Gastrocnemius medialis (tissue), 4 donors: ENCODE results near the gene RASA3.

ENCODE experiments used
- POLR2A ChIP-seq, 2 donors: fragments of 450-650 bp; IDR thresholded peaks; one replicate each; pipeline ENCODE4 v1.6.1; 2017; ENCODE audit warnings: antibody characterized with exemption in 2 of 2, mild to moderate bottlenecking in 2 of 2, moderate library complexity in 2 of 2
- TF ChIP-seq, protein P1 (sequence below), 5 experiments: fragments of 450-650 bp in 3 of 5; fragments of 200-600 bp in 2 of 5; sonication (generic) in 2 of 5; IDR thresholded peaks in 4 of 5; conservative IDR thresholded peaks in 1 of 5; 1 replicate in 4 of 5; 2 replicates in 1 of 5; pipeline ENCODE4 v1.5.1; 2016 to 2019; ENCODE audit warnings: antibody characterized with exemption in 5 of 5, mild to moderate bottlenecking in 3 of 5, moderate library complexity in 3 of 5

DNA sequence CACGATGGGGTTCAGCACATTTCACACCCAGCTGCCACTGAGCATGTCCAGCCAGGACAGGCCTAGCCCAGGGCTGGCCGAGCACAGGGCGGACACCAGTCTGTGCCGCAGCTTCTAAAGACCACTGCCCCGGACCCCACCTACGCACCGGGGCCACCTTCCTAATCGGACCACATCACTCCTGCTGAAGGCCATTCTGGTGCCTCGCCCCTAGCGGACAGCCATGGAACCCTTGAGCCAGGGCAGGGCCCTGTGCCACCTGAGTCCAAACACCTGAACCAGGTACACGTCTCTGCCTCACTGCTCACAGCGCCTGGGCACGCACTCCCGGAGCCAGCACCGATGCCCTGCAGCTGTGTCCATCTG lies 150.1 kb downstream of the RASA3 start:
- TF ChIP-seq POLR2A (IDR thresholded peaks at IDR 0.05): no peak
- TF ChIP-seq, protein P1, sequence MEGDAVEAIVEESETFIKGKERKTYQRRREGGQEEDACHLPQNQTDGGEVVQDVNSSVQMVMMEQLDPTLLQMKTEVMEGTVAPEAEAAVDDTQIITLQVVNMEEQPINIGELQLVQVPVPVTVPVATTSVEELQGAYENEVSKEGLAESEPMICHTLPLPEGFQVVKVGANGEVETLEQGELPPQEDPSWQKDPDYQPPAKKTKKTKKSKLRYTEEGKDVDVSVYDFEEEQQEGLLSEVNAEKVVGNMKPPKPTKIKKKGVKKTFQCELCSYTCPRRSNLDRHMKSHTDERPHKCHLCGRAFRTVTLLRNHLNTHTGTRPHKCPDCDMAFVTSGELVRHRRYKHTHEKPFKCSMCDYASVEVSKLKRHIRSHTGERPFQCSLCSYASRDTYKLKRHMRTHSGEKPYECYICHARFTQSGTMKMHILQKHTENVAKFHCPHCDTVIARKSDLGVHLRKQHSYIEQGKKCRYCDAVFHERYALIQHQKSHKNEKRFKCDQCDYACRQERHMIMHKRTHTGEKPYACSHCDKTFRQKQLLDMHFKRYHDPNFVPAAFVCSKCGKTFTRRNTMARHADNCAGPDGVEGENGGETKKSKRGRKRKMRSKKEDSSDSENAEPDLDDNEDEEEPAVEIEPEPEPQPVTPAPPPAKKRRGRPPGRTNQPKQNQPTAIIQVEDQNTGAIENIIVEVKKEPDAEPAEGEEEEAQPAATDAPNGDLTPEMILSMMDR (IDR thresholded peaks at IDR 0.05 in 4 of 5, conservative IDR thresholded peaks at IDR 0.05 in 1 of 5): no peak
